Activated CD8-positive, alpha-beta memory T cell treated with anti-CD3 and anti-CD28 coated beads, Interleukin-2, amount 10 ng/mL, durations not matched to agents 7 days and 5 days (primary cell): ENCODE data around the gene ADGRD1. TPM values are rescaled to one million over a fixed set of nuclear protein-coding genes. Genes with fewer than 3 reads are reported as not detected.

Experiments
- ATAC-seq: fragments of 150-1000 bp; cut with Tn5 transposase; one replicate; pipeline ENCODE4 v1.10.0; 2021; ENCODE audit warnings: moderate library complexity
- CTCF ChIA-PET: fragments of 350-600 bp; sonication (Branson Sonifier 250); formaldehyde crosslinking; loops from one replicate; lab custom pipeline; 2021; ENCODE audit warnings: antibody characterized with exemption; lab: Charles Lee
- DNase-seq: peaks from one replicate; pipeline ENCODE4 v3.0.0-alpha.2; 2020
- H3K27ac Mint-ChIP-seq: one replicate; pipeline ENCODE4 v1.8.0; 2021; ENCODE audit warnings: mild to moderate bottlenecking, mixed read lengths
- H3K27me3 Mint-ChIP-seq: one replicate; pipeline ENCODE4 v1.8.0; 2021; ENCODE audit warnings: mixed read lengths
- H3K36me3 Mint-ChIP-seq: one replicate; pipeline ENCODE4 v1.8.0; 2021; ENCODE audit warnings: mild to moderate bottlenecking, mixed read lengths
- H3K4me1 Mint-ChIP-seq: one replicate; pipeline ENCODE4 v1.8.0; 2021; ENCODE audit warnings: mixed read lengths
- H3K4me3 Mint-ChIP-seq: one replicate; pipeline ENCODE4 v1.8.0; 2021; ENCODE audit warnings: mild to moderate bottlenecking, moderate library complexity, mixed read lengths
- H3K9me3 Mint-ChIP-seq: one replicate; pipeline ENCODE4 v1.8.0; 2022; ENCODE audit warnings: low read depth, mixed read lengths
- total RNA-seq, 2 experiments: library from RNA; stranded (reverse); gene quantifications; one replicate each; pipeline ENCODE4 v1.2.3, GENCODE V29; 2021

ADGRD1 gene
- total RNA-seq, 2 experiments from 2014 or later, result 0.23 to 2.2 TPM

DNA sequence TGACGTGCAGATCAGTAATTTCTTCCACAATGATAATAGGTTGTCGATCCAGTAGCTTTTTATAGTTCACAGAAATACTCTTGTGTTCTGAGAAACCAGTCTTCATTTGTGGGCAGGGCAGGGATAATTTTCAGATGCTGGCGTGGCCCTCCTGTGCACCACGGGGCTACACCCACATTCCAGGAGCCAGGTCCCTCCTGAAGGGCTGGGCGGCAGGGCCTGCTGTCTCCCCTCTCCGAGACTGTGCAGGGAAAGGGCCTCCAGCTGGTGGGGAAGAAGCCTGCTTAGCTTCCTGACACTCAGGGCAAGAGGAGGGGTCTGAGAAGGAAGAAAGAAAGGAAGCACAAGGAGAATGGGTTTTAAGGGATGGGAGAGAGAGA lies 94.9 kb downstream of the ADGRD1 start:
- Mint-ChIP-seq H3K27me3 (no peaks in the 10 kb centered on the region), H3K27ac (no peak overlapping the region), H3K9me3 (no peaks in the 10 kb centered on the region), H3K36me3 (no peaks in the 10 kb centered on the region), H3K4me1 (no peaks in the 10 kb centered on the region), H3K4me3 (no peak overlapping the region)
- CTCF ChIA-PET, result no interaction called here
- ATAC-seq (no peak), DNase-seq (no peak)

DNA sequence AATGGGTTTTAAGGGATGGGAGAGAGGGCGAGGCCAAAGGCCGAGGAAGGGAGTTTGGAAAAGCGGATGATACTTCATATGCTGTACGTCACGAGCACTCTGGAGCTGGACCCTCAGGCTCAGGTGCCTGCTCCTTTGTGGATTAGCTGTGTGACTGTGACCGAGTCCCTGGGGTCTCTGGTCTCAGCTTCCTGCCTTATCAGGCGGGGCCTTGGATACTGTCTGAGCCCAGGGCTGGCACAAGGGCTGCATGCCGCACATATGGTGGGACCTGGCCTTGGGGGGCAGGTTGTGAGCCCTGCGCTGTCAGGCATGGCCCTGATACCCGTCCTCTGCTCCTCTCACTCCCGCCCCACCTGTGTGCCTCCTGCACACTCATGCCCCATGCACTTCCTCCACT lies 95.3 kb downstream of the ADGRD1 start:
- Mint-ChIP-seq H3K27me3 (no peaks in the 10 kb centered on the region), H3K27ac (no peak overlapping the region), H3K36me3 (no peaks in the 10 kb centered on the region), H3K4me1 (no peaks in the 10 kb centered on the region), H3K4me3 (no peak overlapping the region), H3K9me3 (no peaks in the 10 kb centered on the region)
- no peak for DNase-seq
- ATAC-seq, result no peak
- CTCF ChIA-PET, result no interaction called here

GRCh38 chr12:131049549-131050339 lies 96.0 kb downstream of the ADGRD1 start:
- Mint-ChIP-seq H3K4me3 (no peak overlapping the region), H3K27me3 (peaks cover 1% of the 10 kb centered on the region), H3K27ac (no peak overlapping the region), H3K36me3 (no peaks in the 10 kb centered on the region), H3K4me1 (no peaks in the 10 kb centered on the region), H3K9me3 (no peaks in the 10 kb centered on the region)
- no peak for DNase-seq
- CTCF ChIA-PET, result no interaction called here
- ATAC-seq, result no peak

DNA sequence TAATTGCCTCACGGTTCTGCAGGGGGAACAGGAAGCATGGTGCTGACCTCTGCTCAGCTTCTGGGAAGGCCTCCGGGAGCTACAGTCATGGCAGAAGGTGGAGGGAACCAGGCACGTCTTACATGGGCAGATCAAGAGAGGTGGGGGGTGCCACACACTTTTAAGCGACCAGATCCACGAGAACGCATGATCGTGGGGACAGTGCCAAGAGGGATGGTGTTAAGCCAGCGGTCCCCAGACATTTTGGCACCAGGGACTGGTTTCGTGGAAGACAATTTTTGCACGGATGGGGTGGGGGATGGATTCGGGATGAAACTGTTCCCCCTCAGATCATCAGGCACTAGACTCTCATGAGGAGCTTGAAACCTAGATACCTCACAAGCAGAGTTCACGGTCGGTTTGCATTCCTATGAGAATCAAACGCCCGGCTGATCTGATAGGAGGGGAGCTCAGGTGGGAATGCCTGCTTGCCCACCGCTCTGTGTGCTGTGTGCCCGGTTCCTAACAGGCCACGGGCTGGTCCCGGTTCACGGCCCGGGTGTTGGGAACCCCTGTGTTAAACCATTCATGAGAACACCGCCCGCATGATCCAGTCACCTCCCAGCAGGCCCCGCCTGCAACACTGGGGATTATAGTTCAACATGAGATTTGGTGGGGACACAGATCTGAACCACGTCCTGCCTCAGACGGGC lies 96.9 kb downstream of the ADGRD1 start:
- Mint-ChIP-seq H3K27ac (no peak overlapping the region), H3K4me1 (peaks cover 5% of the 10 kb centered on the region), H3K27me3 (peaks cover 10% of the 10 kb centered on the region), H3K4me3 (no peak overlapping the region), H3K36me3 (no peaks in the 10 kb centered on the region), H3K9me3 (no peaks in the 10 kb centered on the region)
- ATAC-seq, result no peak
- CTCF ChIA-PET, result no interaction called here
- no peak for DNase-seq

- CTCF ChIA-PET, result no interaction called here
- no peak for ATAC-seq
Observed at GRCh38 chr12:131051155-131051473, 97.4 kb downstream of the ADGRD1 start.

DNA sequence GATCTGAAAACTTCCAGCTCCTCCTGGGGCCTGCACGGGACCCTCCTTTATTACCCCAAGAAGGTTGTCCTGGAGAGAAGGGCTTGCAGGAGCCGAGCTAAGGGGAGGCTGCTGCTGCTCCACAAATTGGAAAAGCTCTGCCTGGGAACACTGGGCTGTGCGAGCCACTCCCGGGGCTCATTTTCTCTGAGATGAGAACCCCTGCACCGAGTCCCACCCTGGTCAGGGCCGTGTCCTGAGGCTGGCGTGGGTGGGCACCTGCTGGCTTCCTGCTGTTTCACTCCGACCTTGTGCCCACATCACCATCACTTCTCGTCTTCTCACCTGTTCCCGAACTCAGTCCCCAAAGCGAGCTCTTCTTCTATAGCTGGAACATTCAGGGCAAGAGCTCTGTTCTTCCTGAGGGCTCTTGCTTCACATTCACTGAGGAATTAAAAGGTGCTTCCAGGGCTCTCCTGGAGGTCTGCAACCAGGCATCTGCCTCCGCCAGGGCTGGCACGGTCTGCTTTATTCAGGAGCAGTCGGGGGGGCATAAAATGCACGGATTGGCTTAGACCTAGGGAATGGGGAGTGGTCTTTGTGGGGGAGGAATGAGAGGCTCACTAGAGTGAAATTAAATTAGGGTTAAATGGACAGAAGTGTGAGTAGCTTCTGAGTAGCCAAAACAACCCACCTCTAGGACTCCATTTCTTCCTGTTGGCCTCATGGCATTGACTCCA lies 98.5 kb downstream of the ADGRD1 start:
- no peak for ATAC-seq
- Mint-ChIP-seq H3K4me3 (no peak overlapping the region), H3K27ac (no peak overlapping the region), H3K9me3 (no peaks in the 10 kb centered on the region), H3K27me3 (peaks cover 21% of the 10 kb centered on the region), H3K36me3 (no peaks in the 10 kb centered on the region), H3K4me1 (peaks cover 9% of the 10 kb centered on the region)
- CTCF ChIA-PET, result no interaction called here
- DNase-seq, result no peak

More at GRCh38 chr12:131051155-131051473, 97.4 kb downstream of the ADGRD1 start:
- peaks cover 9% of the 10 kb centered on the region for H3K4me1 Mint-ChIP-seq
- H3K27ac Mint-ChIP-seq, result no peak overlapping the region
- H3K27me3 Mint-ChIP-seq, result peaks cover 14% of the 10 kb centered on the region
- DNase-seq, result no peak
- H3K9me3 Mint-ChIP-seq, result no peaks in the 10 kb centered on the region
- H3K36me3 Mint-ChIP-seq, result no peaks in the 10 kb centered on the region
- H3K4me3 Mint-ChIP-seq, result no peak overlapping the region

- Mint-ChIP-seq H3K27me3 (peaks cover 22% of the 10 kb centered on the region), H3K36me3 (no peaks in the 10 kb centered on the region), H3K9me3 (no peaks in the 10 kb centered on the region), H3K27ac (no peak overlapping the region), H3K4me3 (no peak overlapping the region), H3K4me1 (peaks cover 9% of the 10 kb centered on the region)
- no peak for DNase-seq
- CTCF ChIA-PET, result no interaction called here
- no peak for ATAC-seq
Observed at GRCh38 chr12:131052929-131053328, 99.2 kb downstream of the ADGRD1 start.

DNA sequence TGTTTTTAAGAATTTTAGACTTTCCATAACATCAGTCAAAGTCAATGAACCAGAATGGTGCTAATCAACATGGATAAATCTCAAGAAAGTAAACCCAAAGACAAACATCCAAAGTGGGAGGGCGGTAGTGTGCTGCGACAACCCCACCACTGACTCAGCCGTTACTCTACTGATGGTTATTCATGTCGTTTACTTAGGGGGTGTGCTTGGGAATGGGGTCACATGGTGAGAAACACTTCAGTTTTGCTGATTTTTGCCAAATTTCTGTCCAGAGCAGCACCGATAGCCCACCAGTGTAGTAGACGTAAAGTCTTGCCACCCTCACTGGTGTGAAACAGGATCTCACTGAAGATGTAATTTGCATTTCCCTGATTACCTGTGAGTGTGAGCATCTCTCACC lies 99.9 kb downstream of the ADGRD1 start:
- CTCF ChIA-PET, result no interaction called here
- Mint-ChIP-seq H3K4me3 (no peak overlapping the region), H3K36me3 (no peaks in the 10 kb centered on the region), H3K27me3 (peaks cover 23% of the 10 kb centered on the region), H3K4me1 (peaks cover 9% of the 10 kb centered on the region), H3K27ac (no peak overlapping the region), H3K9me3 (no peaks in the 10 kb centered on the region)
- DNase-seq (no peak), ATAC-seq (no peak)

DNA sequence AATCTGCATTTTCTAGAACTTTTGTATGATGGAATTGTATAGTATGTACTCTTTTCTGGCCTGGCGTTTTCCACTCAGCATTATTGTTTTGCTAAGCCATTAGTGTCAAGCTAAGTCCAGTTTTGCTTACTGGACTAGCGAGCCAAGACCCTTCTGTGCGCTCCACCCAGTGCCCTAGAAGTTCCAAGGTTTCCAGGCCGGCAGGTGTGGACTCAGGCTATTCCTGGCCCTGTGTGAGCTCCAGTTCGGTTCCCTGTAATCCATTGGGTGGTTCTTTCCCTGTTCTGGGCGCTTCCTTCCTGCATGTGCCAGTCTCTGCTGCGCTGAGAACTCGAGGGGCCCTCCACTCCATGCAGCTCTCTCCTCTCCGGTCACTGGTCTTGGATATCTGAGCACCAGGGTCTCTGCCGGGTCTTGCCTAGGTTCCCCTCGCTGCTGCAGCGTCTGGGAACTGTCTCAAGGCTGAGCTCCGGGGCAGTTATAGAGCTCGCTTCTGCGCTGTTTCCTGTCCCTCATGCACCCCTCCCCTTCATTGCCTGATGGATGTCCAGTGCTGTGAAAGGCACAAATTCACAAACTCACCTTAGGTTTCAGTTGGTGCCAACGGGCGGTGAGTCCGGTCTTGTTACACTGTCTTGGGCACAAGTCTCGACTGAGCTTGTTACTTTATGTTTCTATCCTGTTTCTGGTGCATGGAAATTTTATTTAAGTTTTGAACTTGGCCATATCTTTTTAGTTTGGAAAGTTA lies 100.8 kb downstream of the ADGRD1 start:
- Mint-ChIP-seq H3K4me1 (peaks cover 9% of the 10 kb centered on the region), H3K4me3 (no peak overlapping the region), H3K27me3 (peaks cover 23% of the 10 kb centered on the region), H3K9me3 (no peaks in the 10 kb centered on the region), H3K36me3 (no peaks in the 10 kb centered on the region), H3K27ac (no peak overlapping the region)
- CTCF ChIA-PET, result no interaction called here
- ATAC-seq, result no peak
- no peak for DNase-seq

DNA sequence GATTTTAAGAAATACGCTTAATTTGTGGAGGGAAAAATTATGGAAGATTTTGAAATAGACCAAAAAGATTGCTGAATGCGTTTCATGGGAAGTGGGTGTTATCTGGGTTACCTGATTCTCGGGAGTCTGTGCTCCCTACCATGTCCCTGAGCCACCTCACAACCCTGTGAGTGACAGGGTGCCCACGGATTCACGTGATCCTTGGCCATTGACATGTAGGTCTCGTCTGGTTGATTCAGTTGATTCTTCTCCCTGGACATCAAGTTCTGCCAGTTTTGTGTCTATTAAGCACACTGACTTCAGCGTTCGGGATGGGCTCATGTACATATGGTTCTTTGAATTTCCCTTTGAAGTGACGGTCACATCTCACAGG lies 101.4 kb downstream of the ADGRD1 start:
- Mint-ChIP-seq H3K27me3 (peaks cover 23% of the 10 kb centered on the region), H3K4me3 (no peak overlapping the region), H3K9me3 (no peaks in the 10 kb centered on the region), H3K4me1 (peaks cover 9% of the 10 kb centered on the region), H3K36me3 (no peaks in the 10 kb centered on the region), H3K27ac (no peak overlapping the region)
- ATAC-seq (no peak), DNase-seq (no peak)
- CTCF ChIA-PET, result no interaction called here

- CTCF ChIA-PET, result interaction anchor here (0.9 kb wide), 1 partner anchor 38 kb away, joined by 3 read pairs; no protein-coding TSS in a partner anchor
- Mint-ChIP-seq H3K4me1 (peaks cover 9% of the 10 kb centered on the region), H3K27me3 (peaks cover 23% of the 10 kb centered on the region), H3K4me3 (no peak overlapping the region), H3K27ac (no peak overlapping the region), H3K9me3 (no peaks in the 10 kb centered on the region), H3K36me3 (no peaks in the 10 kb centered on the region)
- DNase-seq, result no peak
- ATAC-seq, result no peak
Observed at GRCh38 chr12:131055596-131056233, 102.0 kb downstream of the ADGRD1 start.

- Mint-ChIP-seq H3K4me1 (peaks cover 9% of the 10 kb centered on the region), H3K4me3 (no peak overlapping the region), H3K9me3 (no peaks in the 10 kb centered on the region), H3K27ac (no peak overlapping the region), H3K36me3 (no peaks in the 10 kb centered on the region), H3K27me3 (peaks cover 23% of the 10 kb centered on the region)
- no peak for ATAC-seq
- no peak for DNase-seq
- CTCF ChIA-PET, result no interaction called here
Observed at GRCh38 chr12:131056626-131057025, 102.9 kb downstream of the ADGRD1 start.

DNA sequence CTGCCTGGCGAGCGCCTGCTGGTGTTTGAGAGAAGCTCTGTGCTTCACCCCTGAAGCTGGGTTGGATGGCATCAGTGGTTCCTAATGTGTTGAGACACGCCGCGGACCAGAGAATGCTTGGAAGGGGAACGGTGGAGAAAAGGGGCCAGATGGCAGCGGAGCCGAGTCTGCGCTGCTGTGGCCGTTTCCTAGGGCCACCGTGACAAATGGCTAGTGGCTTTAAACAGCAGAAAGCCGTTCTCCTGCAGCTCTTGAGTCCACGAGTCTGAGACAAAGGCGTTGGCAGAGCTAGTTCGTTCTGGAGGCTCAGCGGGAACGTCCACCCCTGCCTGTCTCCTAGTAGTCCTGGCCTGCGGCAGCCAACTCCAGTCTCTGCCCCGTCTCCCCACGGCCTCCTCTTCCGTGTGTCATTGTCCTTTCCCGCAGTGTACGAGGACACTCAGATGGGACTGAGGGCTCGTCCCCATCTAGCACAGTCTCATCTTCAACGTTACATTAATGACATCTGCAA lies 103.6 kb downstream of the ADGRD1 start:
- H3K27ac Mint-ChIP-seq, result no peak overlapping the region
- no peaks in the 10 kb centered on the region for H3K9me3 Mint-ChIP-seq
- CTCF ChIA-PET, result no interaction called here
- ATAC-seq, result no peak
- no peaks in the 10 kb centered on the region for H3K36me3 Mint-ChIP-seq
- no peak overlapping the region for H3K4me3 Mint-ChIP-seq
- peaks cover 23% of the 10 kb centered on the region for H3K27me3 Mint-ChIP-seq
- DNase-seq, result no peak
- peaks cover 9% of the 10 kb centered on the region for H3K4me1 Mint-ChIP-seq
